Measurements from ENCODE around the gene MYH16. TPM values are rescaled to one million over a fixed set of nuclear protein-coding genes. Genes with fewer than 3 reads are reported as not detected.

MYH16 gene
- total RNA-seq, 1 donor from 2014 or later: not detected

DNA sequence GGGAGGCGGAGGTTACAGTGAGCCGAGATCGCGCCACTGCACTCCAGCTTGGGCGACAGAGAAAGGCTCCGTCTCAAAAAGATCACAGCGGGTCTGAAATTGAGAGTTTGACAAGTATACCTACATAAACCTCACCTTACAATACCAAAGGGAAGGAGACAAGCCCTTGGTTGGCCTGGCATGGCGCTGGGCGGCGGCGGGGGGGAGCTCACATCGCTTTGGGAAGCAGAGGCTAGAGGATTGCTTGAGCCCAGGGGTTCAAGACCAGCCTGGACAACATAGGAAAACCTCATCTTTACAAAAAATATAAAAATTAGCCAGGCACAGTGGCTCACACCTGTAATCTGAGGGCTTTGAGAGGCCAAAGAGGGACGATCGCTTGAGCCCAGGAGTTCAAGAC, 51.9 kb downstream of the MYH16 start:
- intact Hi-C loops (cut with DNase I): no loop called here
- H3K9me3 ChIP-seq: no peaks in the 10 kb centered on the region
- no peaks in the 10 kb centered on the region for H3K36me3 ChIP-seq
- peaks cover 39% of the 10 kb centered on the region for H3K4me1 ChIP-seq
- no peaks in the 10 kb centered on the region for H3K27me3 ChIP-seq
- no peak overlapping the region for H3K4me3 ChIP-seq
- DNase-seq (ENCODE audit: extremely low spot score in 2 of 2): no peak
- H3K27ac ChIP-seq: no peak overlapping the region
- TF ChIP-seq POLR2AphosphoS5 (IDR thresholded peaks at IDR 0.05; ENCODE audit: insufficient read depth in 1 of 2, low read depth in 1 of 2) (no peak), POLR2A (IDR thresholded peaks at IDR 0.05) (no peak)
- TF ChIP-seq, protein P1, sequence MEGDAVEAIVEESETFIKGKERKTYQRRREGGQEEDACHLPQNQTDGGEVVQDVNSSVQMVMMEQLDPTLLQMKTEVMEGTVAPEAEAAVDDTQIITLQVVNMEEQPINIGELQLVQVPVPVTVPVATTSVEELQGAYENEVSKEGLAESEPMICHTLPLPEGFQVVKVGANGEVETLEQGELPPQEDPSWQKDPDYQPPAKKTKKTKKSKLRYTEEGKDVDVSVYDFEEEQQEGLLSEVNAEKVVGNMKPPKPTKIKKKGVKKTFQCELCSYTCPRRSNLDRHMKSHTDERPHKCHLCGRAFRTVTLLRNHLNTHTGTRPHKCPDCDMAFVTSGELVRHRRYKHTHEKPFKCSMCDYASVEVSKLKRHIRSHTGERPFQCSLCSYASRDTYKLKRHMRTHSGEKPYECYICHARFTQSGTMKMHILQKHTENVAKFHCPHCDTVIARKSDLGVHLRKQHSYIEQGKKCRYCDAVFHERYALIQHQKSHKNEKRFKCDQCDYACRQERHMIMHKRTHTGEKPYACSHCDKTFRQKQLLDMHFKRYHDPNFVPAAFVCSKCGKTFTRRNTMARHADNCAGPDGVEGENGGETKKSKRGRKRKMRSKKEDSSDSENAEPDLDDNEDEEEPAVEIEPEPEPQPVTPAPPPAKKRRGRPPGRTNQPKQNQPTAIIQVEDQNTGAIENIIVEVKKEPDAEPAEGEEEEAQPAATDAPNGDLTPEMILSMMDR (IDR thresholded peaks at IDR 0.05): no peak

DNA sequence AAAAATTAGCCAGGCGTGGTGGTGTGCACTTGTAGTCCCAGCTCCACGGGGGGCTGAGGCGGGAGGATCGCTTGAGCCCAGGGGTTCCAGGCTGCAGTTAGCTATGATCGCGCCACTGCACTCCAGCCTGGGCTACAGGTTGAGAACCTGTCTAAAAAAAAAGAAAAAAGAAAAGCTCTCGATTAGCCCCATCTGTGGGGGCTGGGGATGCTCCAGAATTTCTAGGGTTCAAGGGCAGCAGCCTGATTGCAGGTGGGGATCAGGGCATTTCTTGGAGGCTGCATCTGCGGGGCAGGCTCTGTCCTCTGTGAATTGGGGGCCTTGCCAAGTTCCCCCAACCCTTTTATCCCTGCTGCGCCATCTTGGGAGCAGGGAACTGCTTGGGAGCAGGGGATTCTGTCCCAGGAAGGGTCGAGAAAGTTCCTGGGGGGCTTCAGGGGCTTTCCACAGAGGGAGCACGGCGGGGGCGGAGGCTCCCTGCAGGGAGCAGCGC, 52.4 kb downstream of the MYH16 start:
- H3K9me3 ChIP-seq: no peaks in the 10 kb centered on the region
- TF ChIP-seq POLR2A (IDR thresholded peaks at IDR 0.05) (no peak), POLR2AphosphoS5 (IDR thresholded peaks at IDR 0.05; ENCODE audit: insufficient read depth in 1 of 2, low read depth in 1 of 2) (no peak)
- TF ChIP-seq, protein P1 (IDR thresholded peaks at IDR 0.05): no peak
- no peaks in the 10 kb centered on the region for H3K27me3 ChIP-seq
- H3K4me3 ChIP-seq: peak overlapping the region; percentile 72 to 97
- peak overlapping the region; percentile 81 for H3K27ac ChIP-seq
- no peak for DNase-seq (ENCODE audit: extremely low spot score in 2 of 2)
- intact Hi-C loops (cut with DNase I): no loop called here
- H3K4me1 ChIP-seq: peaks cover 44% of the 10 kb centered on the region
- H3K36me3 ChIP-seq: no peaks in the 10 kb centered on the region

DNA sequence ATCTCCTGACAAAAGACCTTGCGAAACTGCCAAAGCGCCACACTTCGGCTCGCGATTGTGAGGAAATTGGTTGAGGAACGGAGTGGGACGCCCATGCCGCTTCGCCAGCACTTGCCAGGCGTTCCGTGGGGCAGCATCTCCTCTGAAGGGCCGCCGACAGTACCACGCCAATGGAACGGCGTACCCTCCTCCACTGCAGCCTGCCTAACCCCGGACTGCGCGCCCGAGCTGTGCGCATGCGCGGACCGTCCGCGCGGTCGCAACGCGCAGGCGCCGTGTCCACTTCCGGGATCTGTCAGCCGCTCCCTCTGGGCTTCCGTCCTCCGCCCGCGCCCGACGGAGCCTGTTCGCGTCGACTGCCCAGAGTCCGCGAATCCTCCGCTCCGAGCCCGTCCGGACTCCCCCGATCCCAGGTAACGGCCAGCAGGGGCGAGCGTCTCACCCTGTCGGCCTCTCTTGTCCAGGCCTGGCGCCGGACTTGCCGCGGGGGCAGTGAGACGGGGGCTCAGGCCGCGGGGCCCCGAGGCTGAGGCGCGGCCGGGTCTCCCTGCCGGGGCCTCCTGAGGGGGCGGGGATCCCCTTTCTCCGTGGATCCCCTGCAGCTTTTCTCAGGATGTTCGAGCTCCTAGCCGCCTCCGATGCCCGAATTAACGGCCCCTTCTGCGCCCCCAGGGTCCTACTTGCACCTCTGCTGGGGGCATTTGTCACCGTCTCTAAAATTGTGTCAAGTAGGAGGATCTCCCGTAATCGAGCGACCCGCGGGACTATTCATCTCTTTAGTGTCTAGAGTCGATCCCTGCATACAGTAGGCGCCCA, 53.2 kb downstream of the MYH16 start, which contains the start of gene ARPC1A:
Gene ARPC1A (plus strand): TSS at position 307 of the 816 bp plus-strand sequence. CDS start 7,456 bp downstream, outside the sequence.
- Histone ChIP-seq H3K4me3 (peak within 1 kb of the TSS; percentile 72 to 97), H3K4me1 (peaks cover 51% of the 10 kb centered on the region)

DNA sequence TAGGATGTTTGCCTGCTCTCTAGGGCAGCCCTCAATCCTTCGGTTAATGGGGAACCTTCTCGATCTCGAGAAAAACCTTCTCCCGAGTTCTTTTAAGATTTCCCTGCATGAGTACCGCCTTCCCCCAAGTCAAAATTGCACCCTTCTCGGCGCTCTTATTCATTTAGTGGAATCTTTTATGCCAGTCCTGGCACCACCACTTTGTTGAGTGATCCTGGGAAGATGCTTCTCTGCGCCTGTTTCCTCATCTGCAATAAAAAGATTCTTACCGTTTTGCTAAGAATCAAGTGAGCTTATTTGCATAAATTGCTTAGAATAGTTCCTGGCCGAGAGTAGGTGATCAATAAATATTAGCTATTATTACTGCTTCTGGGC, 53.8 kb downstream of the MYH16 start:
- Histone ChIP-seq H3K27ac (peak overlapping the region; percentile 81), H3K36me3 (no peaks in the 10 kb centered on the region), H3K27me3 (no peaks in the 10 kb centered on the region), H3K9me3 (no peaks in the 10 kb centered on the region), H3K4me3 (peak overlapping the region; percentile 72 to 97), H3K4me1 (peaks cover 57% of the 10 kb centered on the region)
- DNase-seq (ENCODE audit: extremely low spot score in 2 of 2): no peak
- no peak for TF ChIP-seq POLR2A (IDR thresholded peaks at IDR 0.05)
- TF ChIP-seq POLR2AphosphoS5 (IDR thresholded peaks at IDR 0.05; ENCODE audit: insufficient read depth in 1 of 2, low read depth in 1 of 2): no peak
- TF ChIP-seq, protein P1 (IDR thresholded peaks at IDR 0.05): no peak
- intact Hi-C loops (cut with DNase I): no loop called here

More for the DNA sequence above, 53.2 kb downstream of the MYH16 start, which contains the start of gene ARPC1A:
- TF ChIP-seq POLR2A (IDR thresholded peaks at IDR 0.05) (peak in 1 of 2 donors; percentile 43), POLR2AphosphoS5 (IDR thresholded peaks at IDR 0.05; ENCODE audit: insufficient read depth in 1 of 2, low read depth in 1 of 2) (peak; percentile 92 to 97)
- TF ChIP-seq, protein P1 (IDR thresholded peaks at IDR 0.05): no peak
- no peaks in the 10 kb centered on the region for H3K9me3 ChIP-seq
- DNase-seq (ENCODE audit: extremely low spot score in 2 of 2): no peak
- H3K27ac ChIP-seq: peak within 1 kb of the TSS; percentile 81
- H3K36me3 ChIP-seq: no peaks in the 10 kb centered on the region
- no peaks in the 10 kb centered on the region for H3K27me3 ChIP-seq
- intact Hi-C loops (cut with DNase I): no loop called here

All from vagina (tissue), 2 donors.